Neural progenitor cell (in vitro differentiated cells): ENCODE measurements around the gene HGD. TPM values are rescaled to one million over a fixed set of nuclear protein-coding genes. Genes with fewer than 3 reads are reported as not detected.

ENCODE experiments used
- DNase-seq: peaks from one replicate; pipeline ENCODE4 v3.0.0-alpha.2; 2016; ENCODE audit warnings: low spot score
- H2AFZ ChIP-seq: fragments of 200-600 bp; sonication (generic); replicated peaks from 2 replicates; pipeline ENCODE4 v1.6.1; 2016; ENCODE audit warnings: antibody characterized with exemption
- H3F3A ChIP-seq: fragments of 200-600 bp; sonication (generic); 2 replicates; pipeline ENCODE4 v1.6.1; 2016; ENCODE audit warnings: antibody characterized with exemption, low read depth
- H3K27ac ChIP-seq: fragments of 200-600 bp; sonication (generic); 2 replicates; pipeline ENCODE4 v1.5.1; 2016; ENCODE audit warnings: mild to moderate bottlenecking
- H3K27me3 ChIP-seq: fragments of 200-600 bp; sonication (generic); 2 replicates; pipeline ENCODE4 v1.6.1; 2016; ENCODE audit warnings: mild to moderate bottlenecking, moderate library complexity
- H3K36me3 ChIP-seq: fragments of 200-600 bp; sonication (generic); 2 replicates; pipeline ENCODE4 v1.5.1; 2016
- H3K4me1 ChIP-seq: fragments of 200-600 bp; sonication (generic); 2 replicates; pipeline ENCODE4 v1.6.1; 2016; ENCODE audit warnings: mixed run types
- H3K4me2 ChIP-seq: fragments of 200-600 bp; sonication (generic); 2 replicates; pipeline ENCODE4 v1.6.1; 2016
- H3K4me3 ChIP-seq: fragments of 200-600 bp; sonication (generic); 2 replicates; pipeline ENCODE4 v1.5.1; 2016
- H3K79me2 ChIP-seq: fragments of 200-600 bp; sonication (generic); 2 replicates; pipeline ENCODE4 v1.6.1; 2016; ENCODE audit warnings: low read depth
- H3K9ac ChIP-seq: fragments of 200-600 bp; sonication (generic); 2 replicates; pipeline ENCODE4 v1.6.1; 2016
- H3K9me3 ChIP-seq: fragments of 200-600 bp; sonication (generic); 2 replicates; pipeline ENCODE4 v1.5.1; 2016; ENCODE audit warnings: low read depth
- H4K20me1 ChIP-seq: fragments of 200-600 bp; sonication (generic); 2 replicates; pipeline ENCODE4 v1.6.1; 2016; ENCODE audit warnings: low read depth
- H3K27ac Mint-ChIP-seq: 3 replicates; pipeline ENCODE4 v1.8.0; 2021; ENCODE audit warnings: mixed read lengths
- H3K27me3 Mint-ChIP-seq: 2 replicates; pipeline ENCODE4 v1.8.0; 2022; ENCODE audit warnings: low read depth, mild to moderate bottlenecking, inconsistent platforms, moderate library complexity, mixed read lengths; ENCODE audit not compliant: insufficient read depth
- H3K36me3 Mint-ChIP-seq: 3 replicates; pipeline ENCODE4 v1.8.0; 2021; ENCODE audit warnings: mixed read lengths
- H3K4me1 Mint-ChIP-seq: 3 replicates; pipeline ENCODE4 v1.8.0; 2021; ENCODE audit warnings: mixed read lengths
- H3K4me3 Mint-ChIP-seq: 3 replicates; pipeline ENCODE4 v1.8.0; 2021; ENCODE audit warnings: mild to moderate bottlenecking, moderate library complexity, mixed read lengths
- H3K9me3 Mint-ChIP-seq: 3 replicates; pipeline ENCODE4 v1.8.0; 2020; ENCODE audit warnings: mixed read lengths
- CTCF ChIP-seq: fragments of 200-600 bp; sonication (generic); IDR thresholded peaks from 2 replicates; pipeline ENCODE4 v1.5.1; 2017; ENCODE audit warnings: antibody characterized with exemption, mild to moderate bottlenecking
- EZH2 ChIP-seq: fragments of 200-600 bp; sonication (generic); IDR thresholded peaks from 2 replicates; pipeline ENCODE4 v1.6.1; 2017; ENCODE audit warnings: antibody characterized with exemption, mild to moderate bottlenecking, moderate library complexity
- EZH2phosphoT487 ChIP-seq: fragments of 200-600 bp; sonication (generic); IDR thresholded peaks from 2 replicates; pipeline ENCODE4 v1.6.1; 2017; ENCODE audit warnings: antibody characterized with exemption
- total RNA-seq: library from RNA; depleted of rRNA; stranded (reverse); fragments of >200 nt; gene quantifications from 2 replicates; pipeline ENCODE4 v1.2.3, GENCODE V29; 2015; ENCODE audit warnings: low replicate concordance

Gene HGD
- total RNA-seq, 1 donor from 2014 or later, result not detected

DNA sequence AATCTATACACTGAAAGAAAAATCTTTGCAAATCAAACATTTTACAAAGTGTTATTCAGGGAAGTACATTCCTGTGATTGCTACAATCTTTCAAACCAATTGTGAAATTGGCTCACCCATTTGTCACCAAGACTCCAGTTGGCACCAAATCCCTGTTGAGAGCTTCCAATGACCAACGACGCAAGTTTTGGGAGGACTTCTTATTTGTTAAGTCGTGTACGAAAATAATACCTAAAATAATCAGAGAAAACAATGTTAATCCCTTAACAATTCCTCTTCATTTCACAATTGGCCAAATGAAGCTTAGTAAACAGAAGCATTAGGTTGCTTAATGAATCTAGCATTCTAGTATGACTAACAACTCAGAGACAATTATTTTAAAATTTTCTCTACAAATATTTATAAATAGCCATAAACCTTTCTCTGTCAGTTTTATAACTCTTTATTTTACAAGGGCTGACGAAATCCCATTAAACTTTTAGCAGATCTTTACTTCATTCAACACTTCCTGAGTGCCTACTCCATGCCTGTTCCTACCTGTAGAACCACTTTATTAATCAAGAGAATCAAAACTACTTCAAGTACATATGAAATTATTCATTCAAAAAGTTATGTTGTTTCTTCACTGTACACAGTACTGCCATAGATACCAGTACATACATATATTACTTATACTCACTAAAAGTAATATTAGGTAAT, 24.0 kb upstream of the HGD start:
- H3K9me3 ChIP-seq, result no peaks in the 10 kb centered on the region
- no peak for TF ChIP-seq EZH2
- TF ChIP-seq EZH2phosphoT487, result no peak
- no peak for TF ChIP-seq CTCF
- no peak overlapping the region for H2AFZ ChIP-seq
- Mint-ChIP-seq H3K9me3 (no peaks in the 10 kb centered on the region), H3K4me1 (no peaks in the 10 kb centered on the region), H3K4me3 (no peak overlapping the region), H3K27ac (no peak overlapping the region), H3K27me3 (no peaks in the 10 kb centered on the region), H3K36me3 (peaks cover 6% of the 10 kb centered on the region)
- DNase-seq, result no peak
- no peak overlapping the region for H3K4me2 ChIP-seq
- no peaks in the 10 kb centered on the region for H4K20me1 ChIP-seq
- H3K27ac ChIP-seq, result no peak overlapping the region
- H3K4me3 ChIP-seq, result no peak overlapping the region
- no peaks in the 10 kb centered on the region for H3K36me3 ChIP-seq
- H3K4me1 ChIP-seq, result no peaks in the 10 kb centered on the region
- no peaks in the 10 kb centered on the region for H3F3A ChIP-seq
- H3K9ac ChIP-seq, result no peak overlapping the region
- H3K79me2 ChIP-seq, result no peaks in the 10 kb centered on the region
- H3K27me3 ChIP-seq, result no peaks in the 10 kb centered on the region

- Mint-ChIP-seq H3K9me3 (no peaks in the 10 kb centered on the region), H3K4me3 (no peak overlapping the region), H3K27me3 (no peaks in the 10 kb centered on the region), H3K4me1 (peaks cover 2% of the 10 kb centered on the region), H3K27ac (no peak overlapping the region), H3K36me3 (peaks cover 5% of the 10 kb centered on the region)
- H3K79me2 ChIP-seq, result no peaks in the 10 kb centered on the region
- no peaks in the 10 kb centered on the region for H3K36me3 ChIP-seq
- no peaks in the 10 kb centered on the region for H4K20me1 ChIP-seq
- no peak overlapping the region for H3K27ac ChIP-seq
- H3K9me3 ChIP-seq, result no peaks in the 10 kb centered on the region
- no peak for DNase-seq
- no peak overlapping the region for H2AFZ ChIP-seq
- TF ChIP-seq EZH2phosphoT487 (no peak), EZH2 (no peak), CTCF (no peak)
- H3K4me2 ChIP-seq, result no peak overlapping the region
- no peak overlapping the region for H3K9ac ChIP-seq
- no peaks in the 10 kb centered on the region for H3K4me1 ChIP-seq
- no peaks in the 10 kb centered on the region for H3K27me3 ChIP-seq
- H3K4me3 ChIP-seq, result no peak overlapping the region
- H3F3A ChIP-seq, result no peaks in the 10 kb centered on the region
Observed at GRCh38 chr3:120699333-120699732, 17.3 kb upstream of the HGD start.

- Histone ChIP-seq H3K79me2 (no peaks in the 10 kb centered on the region), H3K9ac (no peak overlapping the region), H3K9me3 (no peaks in the 10 kb centered on the region), H3K4me3 (no peak overlapping the region), H3K4me1 (no peaks in the 10 kb centered on the region), H3K36me3 (no peaks in the 10 kb centered on the region), H3K27me3 (no peaks in the 10 kb centered on the region), H2AFZ (no peak overlapping the region), H3K4me2 (no peak overlapping the region), H3F3A (no peaks in the 10 kb centered on the region), H4K20me1 (no peaks in the 10 kb centered on the region), H3K27ac (no peak overlapping the region)
- Mint-ChIP-seq H3K4me1 (peaks cover 7% of the 10 kb centered on the region), H3K4me3 (no peak overlapping the region), H3K9me3 (no peaks in the 10 kb centered on the region), H3K36me3 (peaks cover 4% of the 10 kb centered on the region), H3K27ac (no peak overlapping the region), H3K27me3 (no peaks in the 10 kb centered on the region)
- TF ChIP-seq EZH2phosphoT487 (no peak), CTCF (no peak), EZH2 (no peak)
- no peak for DNase-seq
Observed at GRCh38 chr3:120693439-120694171, 11.6 kb upstream of the HGD start.
